Non-pigmented ciliary epithelial cell (primary cell): ENCODE data around the gene MYO3B.
"Not testable (repeated sequence)": the region's sequence is repeated elsewhere in the genome, so short reads cannot be mapped to it uniquely, and the experiment has no call there.

Experiments used
- DNase-seq: peaks from one replicate; pipeline ENCODE4 v3.0.0-alpha.2; 2010; ENCODE audit warnings: low read depth

The MYO3B gene

GRCh38 chr2:170208967-170209366, 31.0 kb downstream of the MYO3B start:
- no peak for DNase-seq

- DNase-seq, result no peak
Measured at GRCh38 chr2:170212625-170213280, 34.8 kb downstream of the MYO3B start.

- DNase-seq, result not testable (repeated sequence)
Measured at GRCh38 chr2:170213281-170213625, 35.3 kb downstream of the MYO3B start.

- no peak for DNase-seq
Measured at GRCh38 chr2:170213651-170214050, 35.7 kb downstream of the MYO3B start.

GRCh38 chr2:170214309-170214948, 36.5 kb downstream of the MYO3B start:
- DNase-seq, result no peak

GRCh38 chr2:170215021-170215420, 37.1 kb downstream of the MYO3B start:
- no peak for DNase-seq

- DNase-seq, result no peak
Measured at GRCh38 chr2:170216428-170216827, 38.5 kb downstream of the MYO3B start.

GRCh38 chr2:170216981-170217380, 39.0 kb downstream of the MYO3B start:
- DNase-seq, result no peak

GRCh38 chr2:170217778-170218251, 39.9 kb downstream of the MYO3B start:
- DNase-seq, result no peak

GRCh38 chr2:170218456-170218855, 40.5 kb downstream of the MYO3B start:
- DNase-seq, result no peak

GRCh38 chr2:170218931-170219330, 41.0 kb downstream of the MYO3B start:
- no peak for DNase-seq

- DNase-seq, result peak; percentile 34
Measured at GRCh38 chr2:170221317-170222288, 43.7 kb downstream of the MYO3B start.

GRCh38 chr2:170222298-170222697, 44.4 kb downstream of the MYO3B start:
- DNase-seq, result no peak

- no peak for DNase-seq
Measured at GRCh38 chr2:170222842-170223241, 44.9 kb downstream of the MYO3B start.

- DNase-seq, result no peak
Measured at GRCh38 chr2:170224692-170225294, 46.8 kb downstream of the MYO3B start.

- DNase-seq, result no peak
Measured at GRCh38 chr2:170226216-170226615, 48.3 kb downstream of the MYO3B start.

- no peak for DNase-seq
Measured at GRCh38 chr2:170227507-170227947, 49.6 kb downstream of the MYO3B start.

GRCh38 chr2:170227951-170228350, 50.0 kb downstream of the MYO3B start:
- DNase-seq, result no peak

- no peak for DNase-seq
Measured at GRCh38 chr2:170228429-170228828, 50.5 kb downstream of the MYO3B start.

GRCh38 chr2:170229125-170229524, 51.2 kb downstream of the MYO3B start:
- no peak for DNase-seq

GRCh38 chr2:170229744-170230143, 51.8 kb downstream of the MYO3B start:
- DNase-seq, result no peak
